HFFc6 (cell line): ENCODE data around the gene SKI. TPM values are rescaled to one million over a fixed set of nuclear protein-coding genes. Genes with fewer than 3 reads are reported as not detected.

Source experiments
- DNase-seq: peaks from one replicate; pipeline ENCODE4 v3.0.0-alpha.2; 2018
- H3K27ac Mint-ChIP-seq: 2 replicates; pipeline ENCODE4 v1.8.0; 2020; ENCODE audit warnings: mild to moderate bottlenecking, mixed read lengths
- H3K27me3 Mint-ChIP-seq: 2 replicates; pipeline ENCODE4 v1.8.0; 2021; ENCODE audit warnings: mild to moderate bottlenecking, moderate library complexity, mixed read lengths; ENCODE audit not compliant: insufficient read depth
- H3K36me3 Mint-ChIP-seq: 2 replicates; pipeline ENCODE4 v1.8.0; 2021; ENCODE audit warnings: low read depth, mixed read lengths
- H3K4me1 Mint-ChIP-seq: 2 replicates; pipeline ENCODE4 v1.8.0; 2020; ENCODE audit warnings: low read depth, mixed read lengths
- H3K4me3 Mint-ChIP-seq: 2 replicates; pipeline ENCODE4 v1.8.0; 2020; ENCODE audit warnings: mild to moderate bottlenecking, moderate library complexity, mixed read lengths
- H3K9me3 Mint-ChIP-seq: 2 replicates; pipeline ENCODE4 v1.8.0; 2020; ENCODE audit warnings: mild to moderate bottlenecking, mixed read lengths
- total RNA-seq, 6 experiments: library from RNA; stranded (reverse); fragmentation: NEBNext Ultra II Directional; extraction: Animal tissue kit (Norgen Biotek cat#: 25700); gene quantifications; 2 replicates in 1 of 6; 3 replicates in 5 of 6; pipeline ENCODE4 v1.2.3, GENCODE V29; 2021
- TF ChIP-seq, protein P1 (sequence below): fragments of 200-600 bp; sonication (generic); IDR thresholded peaks from 2 replicates; pipeline ENCODE4 v1.5.0; 2021; ENCODE audit warnings: antibody characterized with exemption, mild to moderate bottlenecking

SKI gene
- total RNA-seq, 6 experiments from 2014 or later = 63.7 to 76.6 (median 66.1) TPM

GRCh38 chr1:2212532-2213491 is 15.3 kb upstream of the SKI start:
- DNase-seq = peak; percentile 96
- TF ChIP-seq, protein P1, sequence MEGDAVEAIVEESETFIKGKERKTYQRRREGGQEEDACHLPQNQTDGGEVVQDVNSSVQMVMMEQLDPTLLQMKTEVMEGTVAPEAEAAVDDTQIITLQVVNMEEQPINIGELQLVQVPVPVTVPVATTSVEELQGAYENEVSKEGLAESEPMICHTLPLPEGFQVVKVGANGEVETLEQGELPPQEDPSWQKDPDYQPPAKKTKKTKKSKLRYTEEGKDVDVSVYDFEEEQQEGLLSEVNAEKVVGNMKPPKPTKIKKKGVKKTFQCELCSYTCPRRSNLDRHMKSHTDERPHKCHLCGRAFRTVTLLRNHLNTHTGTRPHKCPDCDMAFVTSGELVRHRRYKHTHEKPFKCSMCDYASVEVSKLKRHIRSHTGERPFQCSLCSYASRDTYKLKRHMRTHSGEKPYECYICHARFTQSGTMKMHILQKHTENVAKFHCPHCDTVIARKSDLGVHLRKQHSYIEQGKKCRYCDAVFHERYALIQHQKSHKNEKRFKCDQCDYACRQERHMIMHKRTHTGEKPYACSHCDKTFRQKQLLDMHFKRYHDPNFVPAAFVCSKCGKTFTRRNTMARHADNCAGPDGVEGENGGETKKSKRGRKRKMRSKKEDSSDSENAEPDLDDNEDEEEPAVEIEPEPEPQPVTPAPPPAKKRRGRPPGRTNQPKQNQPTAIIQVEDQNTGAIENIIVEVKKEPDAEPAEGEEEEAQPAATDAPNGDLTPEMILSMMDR = peak; percentile 67
- Mint-ChIP-seq H3K4me1 (peaks cover 22% of the 10 kb centered on the region), H3K36me3 (no peaks in the 10 kb centered on the region), H3K4me3 (peak overlapping the region; percentile 70), H3K9me3 (no peaks in the 10 kb centered on the region), H3K27me3 (no peaks in the 10 kb centered on the region), H3K27ac (peak overlapping the region; percentile 98)

DNA sequence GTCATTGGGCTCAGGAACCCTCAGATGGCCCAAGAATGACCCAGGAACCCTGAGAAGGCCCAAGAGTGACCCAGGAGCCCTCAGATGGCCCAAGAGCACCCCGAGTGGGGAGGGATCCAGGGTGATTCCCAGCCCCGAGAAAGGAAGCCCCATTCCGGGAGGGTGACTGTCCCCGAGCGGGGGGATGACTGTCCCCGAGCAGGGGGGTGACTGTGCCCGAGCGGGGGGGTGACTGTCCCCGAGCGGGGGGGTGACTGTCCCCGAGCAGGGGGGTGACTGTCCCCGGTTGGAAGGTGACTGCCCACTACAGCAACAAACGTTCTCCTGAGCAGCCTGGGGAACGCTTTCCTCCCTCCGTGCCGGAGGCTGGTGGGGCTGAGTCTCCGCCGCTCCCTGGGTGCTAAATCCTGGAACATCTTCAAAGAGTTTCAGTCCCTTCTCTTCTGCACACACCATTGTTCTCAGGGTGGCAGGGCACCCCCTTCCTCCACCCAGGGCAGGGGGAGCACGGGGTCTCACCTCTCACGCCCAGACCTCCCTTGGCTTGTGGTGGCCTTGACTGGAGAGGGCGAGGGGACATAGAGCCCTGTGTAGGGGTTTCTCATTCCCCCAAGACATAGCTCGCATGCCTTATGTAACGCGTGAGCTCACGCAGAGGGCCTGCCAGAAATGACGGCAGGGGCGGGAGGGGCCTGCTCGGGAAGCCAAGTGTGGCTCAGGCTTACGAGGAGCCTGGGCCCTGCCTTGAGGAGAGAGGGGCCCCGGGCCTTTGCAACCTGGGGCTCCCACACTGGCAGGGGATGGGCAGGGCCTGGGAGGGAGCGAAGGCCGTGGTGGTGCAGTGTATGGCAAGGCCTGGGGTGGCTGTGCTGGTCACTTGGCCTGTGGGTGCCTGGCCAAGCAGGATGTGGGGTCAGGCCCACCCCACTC is 14.3 kb upstream of the SKI start:
- TF ChIP-seq, protein P1 = no peak
- H3K27me3 Mint-ChIP-seq = no peaks in the 10 kb centered on the region
- no peaks in the 10 kb centered on the region for H3K9me3 Mint-ChIP-seq
- peak; percentile 67 for DNase-seq
- peak overlapping the region; percentile 70 for H3K4me3 Mint-ChIP-seq
- H3K36me3 Mint-ChIP-seq = no peaks in the 10 kb centered on the region
- peak overlapping the region; percentile 98 for H3K27ac Mint-ChIP-seq
- H3K4me1 Mint-ChIP-seq = peaks cover 13% of the 10 kb centered on the region

- peak overlapping the region; percentile 98 for H3K27ac Mint-ChIP-seq
- no peak for DNase-seq
- peaks cover 6% of the 10 kb centered on the region for H3K4me1 Mint-ChIP-seq
- TF ChIP-seq, protein P1 = no peak
- H3K4me3 Mint-ChIP-seq = no peak overlapping the region
- no peaks in the 10 kb centered on the region for H3K36me3 Mint-ChIP-seq
- no peaks in the 10 kb centered on the region for H3K27me3 Mint-ChIP-seq
- H3K9me3 Mint-ChIP-seq = no peaks in the 10 kb centered on the region
These were observed 13.4 kb upstream of the SKI start for GRCh38 chr1:2214541-2215241.

- TF ChIP-seq, protein P1 = no peak
- H3K27me3 Mint-ChIP-seq = no peaks in the 10 kb centered on the region
These were observed 12.8 kb upstream of the SKI start for GRCh38 chr1:2215329-2215728.

More at GRCh38 chr1:2215329-2215728, 12.8 kb upstream of the SKI start:
- no peak for DNase-seq
- Mint-ChIP-seq H3K36me3 (no peaks in the 10 kb centered on the region), H3K4me3 (no peak overlapping the region), H3K27ac (no peak overlapping the region), H3K9me3 (no peaks in the 10 kb centered on the region), H3K4me1 (peaks cover 6% of the 10 kb centered on the region)
